ENCODE measurements around the gene TTYH3. TPM values are rescaled to one million over a fixed set of nuclear protein-coding genes. Genes with fewer than 3 reads are reported as not detected.

TTYH3 gene
- total and polyA plus RNA-seq, 2 of the 8 experiments (the other 6 are each of a cell fraction or from before 2014, with no cell fraction given), result 66.2 to 169 TPM

GRCh38 chr7:2681929-2682799, 50.4 kb downstream of the TTYH3 start (continued):
- TF ChIP-seq SIN3A (conservative IDR thresholded peaks at IDR 0.05 in 1 of 2, IDR thresholded peaks at IDR 0.05 in 1 of 2; ENCODE audit: low read depth in 1 of 2, low read length in 2 of 2), result no peak
- TF ChIP-seq NRF1 (IDR thresholded peaks at IDR 0.05; ENCODE audit: low read depth, low read length), result no peak
- TF ChIP-seq JUN (IDR thresholded peaks at IDR 0.05; ENCODE audit: low read depth, low read length), result no peak
- TF ChIP-seq SP2 (IDR thresholded peaks at IDR 0.05; ENCODE audit: low read length), result no peak
- no peak for TF ChIP-seq GABPA (IDR thresholded peaks at IDR 0.05; ENCODE audit: borderline replicate concordance, insufficient read depth, low read length)
- no peak for TF ChIP-seq YY1 (IDR thresholded peaks at IDR 0.05; ENCODE audit: low read depth, low read length)
- no peak for TF ChIP-seq SP1 (IDR thresholded peaks at IDR 0.05; ENCODE audit: low read depth, low read length)
- TF ChIP-seq ASH2L (IDR thresholded peaks at IDR 0.05; ENCODE audit: low read length), result no peak
- TF ChIP-seq RNF2 (IDR thresholded peaks at IDR 0.05; ENCODE audit: borderline replicate concordance, low read depth, low read length, missing control alignments, poor library complexity, severe bottlenecking), result no peak

All from H1 (cell line).